H1 (cell line): ENCODE measurements around the gene PBLD. TPM values are rescaled to one million over a fixed set of nuclear protein-coding genes. Genes with fewer than 3 reads are reported as not detected.
"Not testable (repeated sequence)": the region's sequence is repeated elsewhere in the genome, so short reads cannot be mapped to it uniquely, and the experiment has no call there.

Experiments
- CTCF ChIA-PET: fragments of 300-600 bp; sonication (Branson Sonifier 250); formaldehyde crosslinking; loops from one replicate; lab custom pipeline; 2021; ENCODE audit not compliant: partially characterized antibody; lab: Charles Lee
- POLR2A ChIA-PET: fragments of 300-600 bp; sonication (Branson Sonifier 250); formaldehyde crosslinking; loops from one replicate; lab custom pipeline; 2021; ENCODE audit warnings: inconsistent platforms; ENCODE audit not compliant: partially characterized antibody; lab: Charles Lee
- DNase-seq, 2 experiments: peaks; one replicate each; pipeline versions ENCODE4 v3.0.0 to v3.0.0-alpha.2; 2010 to 2022; ENCODE audit warnings: low spot score in 2 of 2, low read depth in 1 of 2, mixed read lengths in 1 of 2
- FAIRE-seq: peaks from 2 replicates; lab custom pipeline; 2011; peaks lifted over from hg19 to GRCh38; lab: Jason Lieb, UNC
- H2AFZ ChIP-seq: 2 replicates; pipeline ENCODE4 v1.8.1; 2012; ENCODE audit warnings: low read length, inconsistent platforms
- H2AK5ac ChIP-seq: 2 replicates; pipeline ENCODE4 v1.6.1; 2013; ENCODE audit warnings: low read depth, low read length
- H2BK120ac ChIP-seq: replicated peaks from 2 replicates; pipeline ENCODE3; 2013; ENCODE audit warnings: low read depth, low read length, inconsistent platforms
- H2BK12ac ChIP-seq: 2 replicates; pipeline ENCODE4 v1.6.1; 2013; ENCODE audit warnings: low read depth, low read length
- H2BK15ac ChIP-seq: 2 replicates; pipeline ENCODE4 v1.6.1; 2013; ENCODE audit warnings: low read length
- H2BK20ac ChIP-seq: 2 replicates; pipeline ENCODE4 v1.6.1; 2013; ENCODE audit warnings: low read length
- H2BK5ac ChIP-seq: 2 replicates; pipeline ENCODE4 v1.6.1; 2013; ENCODE audit warnings: low read depth, low read length
- H3K14ac ChIP-seq: 2 replicates; pipeline ENCODE4 v1.6.1; 2013; ENCODE audit warnings: inconsistent platforms; ENCODE audit not compliant: insufficient read length
- H3K18ac ChIP-seq: 2 replicates; pipeline ENCODE4 v1.6.1; 2013; ENCODE audit warnings: low read length; ENCODE audit errors: extremely low read depth
- H3K23ac ChIP-seq: 2 replicates; pipeline ENCODE4 v1.6.1; 2013; ENCODE audit warnings: inconsistent platforms; ENCODE audit not compliant: insufficient read length
- H3K23me2 ChIP-seq: 2 replicates; pipeline ENCODE4 v1.6.1; 2013; ENCODE audit warnings: low read depth, low read length
- H3K27ac ChIP-seq: 2 replicates; pipeline ENCODE4 v1.6.1; 2011; ENCODE audit warnings: low read depth, low read length, inconsistent platforms
- H3K27me3 ChIP-seq, 4 experiments: replicated peaks in 1 of 4; 1 replicate in 1 of 4; 2 replicates in 3 of 4; pipeline versions ENCODE4 v1.6.1 to v1.8.1; 2011 to 2013; ENCODE audit warnings: low read length in 3 of 4, mild to moderate bottlenecking in 3 of 4, inconsistent platforms in 2 of 4, mixed read lengths in 2 of 4, moderate library complexity in 1 of 4; ENCODE audit not compliant: control insufficient read depth in 3 of 4, insufficient read depth in 3 of 4; ENCODE audit errors: extremely low read depth in 1 of 4
- H3K36me3 ChIP-seq, 4 experiments: 2 replicates each; pipeline versions ENCODE4 v1.6.1 to v1.8.1; 2011 to 2013; ENCODE audit warnings: mild to moderate bottlenecking in 4 of 4, low read length in 3 of 4, moderate library complexity in 2 of 4, control low read depth in 1 of 4, inconsistent platforms in 1 of 4; ENCODE audit not compliant: insufficient read depth in 4 of 4, control insufficient read depth in 2 of 4
- H3K4ac ChIP-seq: replicated peaks from 2 replicates; pipeline ENCODE3; 2013; ENCODE audit warnings: low read length, low read depth, mixed read lengths, inconsistent platforms; ENCODE audit not compliant: insufficient read length
- H3K4me1 ChIP-seq, 4 experiments: replicated peaks in 1 of 4; 1 replicate in 1 of 4; 2 replicates in 3 of 4; pipeline versions ENCODE4 v1.6.1 to v1.8.1; 2011 to 2013; ENCODE audit warnings: low read length in 3 of 4, inconsistent platforms in 2 of 4, mixed read lengths in 1 of 4; ENCODE audit not compliant: insufficient read depth in 4 of 4, control insufficient read depth in 3 of 4
- H3K4me2 ChIP-seq, 2 experiments: 2 replicates each; pipeline versions ENCODE4 v1.6.1 to v1.8.1; 2011 to 2013; ENCODE audit warnings: low read depth in 2 of 2, low read length in 2 of 2, control low read depth in 1 of 2, inconsistent platforms in 1 of 2, mild to moderate bottlenecking in 1 of 2; ENCODE audit not compliant: insufficient read depth in 1 of 2
- H3K4me3 ChIP-seq, 4 experiments: fragments of 200-600, 300-600 bp in 1 of 4; sonication (generic), shearing (Covaris generic), sonication (Bioruptor Twin) in 1 of 4; 2 replicates each; pipeline versions ENCODE4 v1.5.1 to v1.8.1; 2011 to 2016; ENCODE audit warnings: low read length in 4 of 4, low read depth in 3 of 4, control low read depth in 2 of 4, inconsistent platforms in 2 of 4, mild to moderate bottlenecking in 2 of 4, mixed read lengths in 1 of 4, moderate library complexity in 1 of 4; ENCODE audit not compliant: insufficient read depth in 2 of 4; ENCODE audit errors: extremely low read depth in 1 of 4
- H3K56ac ChIP-seq: replicated peaks from 2 replicates; pipeline ENCODE3; 2013; ENCODE audit warnings: low read depth, mild to moderate bottlenecking, mixed read lengths, low read length, inconsistent platforms; ENCODE audit not compliant: insufficient read length
- H3K79me1 ChIP-seq: 2 replicates; pipeline ENCODE4 v1.6.1; 2013; ENCODE audit warnings: low read depth, low read length, control low read depth
- H3K79me2 ChIP-seq, 2 experiments: 2 replicates each; pipeline versions ENCODE4 v1.6.1 to v1.8.1; 2012 to 2013; ENCODE audit warnings: low read length in 2 of 2, mild to moderate bottlenecking in 2 of 2, inconsistent platforms in 1 of 2; ENCODE audit not compliant: insufficient read depth in 2 of 2, control insufficient read depth in 1 of 2
- H3K9ac ChIP-seq, 4 experiments: replicated peaks in 1 of 4; 1 replicate in 1 of 4; 2 replicates in 3 of 4; pipeline versions ENCODE4 v1.6.1 to v1.8.1; 2011 to 2013; ENCODE audit warnings: low read depth in 3 of 4, low read length in 3 of 4, control low read depth in 2 of 4, mild to moderate bottlenecking in 2 of 4, moderate library complexity in 2 of 4, inconsistent platforms in 1 of 4; ENCODE audit errors: extremely low read depth in 1 of 4
- H3K9me3 ChIP-seq, 2 experiments: 2 replicates each; pipeline versions ENCODE4 v1.6.1 to v1.8.1; 2012 to 2013; ENCODE audit warnings: mild to moderate bottlenecking in 2 of 2, moderate library complexity in 2 of 2, control low read depth in 1 of 2, inconsistent platforms in 1 of 2, low read depth in 1 of 2, low read length in 1 of 2, mixed read lengths in 1 of 2; ENCODE audit not compliant: insufficient read depth in 2 of 2
- H4K20me1 ChIP-seq, 2 experiments: replicated peaks in 1 of 2; 2 replicates each; pipeline versions ENCODE3 to v1.8.1; 2011 to 2013; ENCODE audit warnings: inconsistent platforms in 2 of 2, low read length in 2 of 2, mild to moderate bottlenecking in 1 of 2; ENCODE audit not compliant: insufficient read depth in 2 of 2, control insufficient read depth in 1 of 2
- H4K5ac ChIP-seq: 2 replicates; pipeline ENCODE4 v1.6.1; 2013; ENCODE audit warnings: low read length, low read depth, mixed read lengths, inconsistent platforms; ENCODE audit not compliant: insufficient read length
- H4K8ac ChIP-seq: 2 replicates; pipeline ENCODE4 v1.8.0; 2013; ENCODE audit warnings: mild to moderate bottlenecking, moderate library complexity, low read length, inconsistent platforms; ENCODE audit not compliant: insufficient read depth; ENCODE audit errors: extremely low read depth
- H4K91ac ChIP-seq: replicated peaks from 2 replicates; pipeline ENCODE3; 2013; ENCODE audit warnings: low read length, mixed read lengths, inconsistent platforms; ENCODE audit not compliant: insufficient read length
- WGBS, 2 experiments: shearing (Covaris generic) in 1 of 2; methylation state at CpG; one replicate each; pipeline versions ENCODE4 v1.1.6 to v1.1.7; 2013 to 2015; ENCODE audit warnings: low lambda C conversion rate in 2 of 2, mixed read lengths in 2 of 2, inconsistent platforms in 1 of 2, low coverage in 1 of 2, missing lambda C conversion rate in 1 of 2; ENCODE audit not compliant: insufficient replicate concordance in 2 of 2, insufficient coverage in 1 of 2, insufficient read length in 1 of 2; ENCODE audit errors: extremely low coverage in 1 of 2, missing lambda C conversion rate in 1 of 2; 5-methylcytosine and 5-hydroxymethylcytosine counted together
- polyA plus RNA-seq, 7 experiments: library from polyadenylated mRNA; depleted of rRNA in 3 of 7; stranded (reverse) in 5 of 7; unstranded in 2 of 7; fragments of >200 nt in 5 of 7; fragments of 200-250 nt in 2 of 7; gene quantifications; 1 replicate in 5 of 7; 2 replicates in 1 of 7; 4 replicates in 1 of 7; pipeline versions ENCODE4 v1.2.1 to v1.2.3, GENCODE V29; 2011 to 2013; ENCODE audit warnings: missing spikeins in 2 of 7, mixed read lengths in 2 of 7
- total RNA-seq: library from RNA; stranded (reverse); fragmentation: NEBNext Ultra II Directional; extraction: Animal tissue kit (Norgen Biotek cat#: 25700); gene quantifications from 2 replicates; pipeline ENCODE4 v1.2.1, GENCODE V29; 2021

The PBLD gene
- total and polyA plus RNA-seq, 2 of the 8 experiments (the other 6 are each of a cell fraction or from before 2014, with no cell fraction given), result 0.56 to 2.0 TPM

GRCh38 chr10:68314930-68315329 lies 17.8 kb downstream of the PBLD start:
- H3K4me1 ChIP-seq, H3K79me1 ChIP-seq, H3K18ac ChIP-seq, H3K4me2 ChIP-seq, H2BK20ac ChIP-seq, H4K20me1 ChIP-seq, H2BK12ac ChIP-seq, DNase-seq, H4K91ac ChIP-seq, H2AFZ ChIP-seq, H3K27ac ChIP-seq, H3K27me3 ChIP-seq, H3K9ac ChIP-seq, H2BK15ac ChIP-seq, H3K79me2 ChIP-seq, FAIRE-seq, H2BK5ac ChIP-seq, H3K36me3 ChIP-seq, H3K4ac ChIP-seq, H4K8ac ChIP-seq, H3K14ac ChIP-seq, H3K23ac ChIP-seq, H3K4me3 ChIP-seq, H2BK120ac ChIP-seq, H3K56ac ChIP-seq, H3K23me2 ChIP-seq, H2AK5ac ChIP-seq, H3K9me3 ChIP-seq, H4K5ac ChIP-seq: not testable (repeated sequence)
- ChIA-PET CTCF (interaction anchor here (0.7 to 1.6 kb wide), 2 partner anchors 14 to 374 kb away, joined by 3 to 6 read pairs; no protein-coding TSS in a partner anchor), POLR2A (interaction anchor here (2.2 kb wide), 1 partner anchor 17 kb away, joined by 12 read pairs; the partner anchor contains the start of genes HNRNPH3 and PBLD)
- 90% methylated on average over 6 of the region's 6 CpGs; no CpG with 5 or more reads in 1 of the 2 experiments for WGBS, 2 experiments
